CD14-positive monocyte (primary cell): ENCODE data around the gene MESD. TPM values are rescaled to one million over a fixed set of nuclear protein-coding genes. Genes with fewer than 3 reads are reported as not detected.
A peak's percentile ranks its signal among the peaks of the same experiment; 100 is the strongest.

Experiments
- DNase-seq, 3 donors: peaks; one replicate each; pipeline ENCODE4 v3.0.0-alpha.2; 2011 to 2022
- H2AFZ ChIP-seq: 2 replicates; pipeline ENCODE4 v1.6.0; 2012; ENCODE audit warnings: mild to moderate bottlenecking, low read depth, low read length, inconsistent platforms; ENCODE audit not compliant: insufficient read depth, poor library complexity, severe bottlenecking
- H3K27ac ChIP-seq, 2 donors: 1 replicate in 1 of 2; 2 replicates in 1 of 2; pipeline ENCODE4 v1.5.1; 2012 to 2013; ENCODE audit warnings: low read length in 2 of 2, control low read depth in 1 of 2, inconsistent platforms in 1 of 2, low read depth in 1 of 2, mild to moderate bottlenecking in 1 of 2
- H3K27me3 ChIP-seq, 2 donors: one replicate each; pipeline versions ENCODE4 v1.6.0 to v1.6.1; 2011 to 2013; ENCODE audit warnings: low read length in 2 of 2; ENCODE audit not compliant: control insufficient read depth in 2 of 2, insufficient read depth in 2 of 2
- H3K36me3 ChIP-seq, 2 donors: replicated peaks in 1 of 2; 1 replicate in 1 of 2; 2 replicates in 1 of 2; pipeline versions ENCODE4 v1.5.1 to v1.6.1; 2012 to 2013; ENCODE audit warnings: low read length in 2 of 2, control low read depth in 1 of 2, inconsistent platforms in 1 of 2, mild to moderate bottlenecking in 1 of 2; ENCODE audit not compliant: insufficient read depth in 2 of 2, control insufficient read depth in 1 of 2
- H3K4me1 ChIP-seq, 2 donors: 1 replicate in 1 of 2; 2 replicates in 1 of 2; pipeline versions ENCODE4 v1.5.1 to v1.6.1; 2012 to 2013; ENCODE audit warnings: low read length in 2 of 2, control low read depth in 1 of 2, inconsistent platforms in 1 of 2, mild to moderate bottlenecking in 1 of 2, moderate library complexity in 1 of 2; ENCODE audit not compliant: insufficient read depth in 2 of 2, control insufficient read depth in 1 of 2
- H3K4me2 ChIP-seq: replicated peaks from 2 replicates; pipeline ENCODE3; 2012; ENCODE audit warnings: low read length, moderate library complexity, mild to moderate bottlenecking; ENCODE audit not compliant: poor library complexity, severe bottlenecking; ENCODE audit errors: extremely low read depth
- H3K4me3 ChIP-seq, 3 experiments: fragments of 200-600 bp in 1 of 3; sonication (generic) in 1 of 3; replicated peaks in 1 of 3; 1 replicate in 2 of 3; 2 replicates in 1 of 3; pipeline ENCODE4 v1.5.1; 2011 to 2013; ENCODE audit warnings: low read length in 3 of 3, mild to moderate bottlenecking in 3 of 3, control low read depth in 2 of 3, low read depth in 2 of 3, inconsistent platforms in 1 of 3, moderate library complexity in 1 of 3
- H3K79me2 ChIP-seq: 2 replicates; pipeline ENCODE4 v1.6.0; 2012; ENCODE audit warnings: mild to moderate bottlenecking, control low read depth, inconsistent platforms, low read length, moderate library complexity; ENCODE audit not compliant: insufficient read depth
- H3K9ac ChIP-seq: 2 replicates; pipeline ENCODE4 v1.6.0; 2017; ENCODE audit warnings: low read length, mild to moderate bottlenecking; ENCODE audit not compliant: insufficient read depth, poor library complexity, severe bottlenecking
- H3K9me3 ChIP-seq, 2 donors: replicated peaks in 1 of 2; 1 replicate in 1 of 2; 2 replicates in 1 of 2; pipeline versions ENCODE4 v1.5.1 to v1.6.1; 2012 to 2013; ENCODE audit warnings: low read length in 2 of 2, control low read depth in 1 of 2; ENCODE audit not compliant: control insufficient read depth in 1 of 2, insufficient read depth in 1 of 2
- H4K20me1 ChIP-seq: 2 replicates; pipeline ENCODE4 v1.6.0; 2012; ENCODE audit warnings: mild to moderate bottlenecking, low read length, control low read depth, moderate library complexity; ENCODE audit not compliant: insufficient read depth
- H3K27ac Mint-ChIP-seq, 7 donors: one replicate each; pipeline ENCODE4 v1.8.0; 2020; ENCODE audit warnings: mild to moderate bottlenecking in 7 of 7, mixed read lengths in 7 of 7, moderate library complexity in 6 of 7, inconsistent platforms in 2 of 7
- H3K27me3 Mint-ChIP-seq, 3 donors: one replicate each; pipeline ENCODE4 v1.8.0; 2021 to 2022; ENCODE audit warnings: low read depth in 3 of 3, mild to moderate bottlenecking in 3 of 3, mixed read lengths in 3 of 3, moderate library complexity in 3 of 3, inconsistent platforms in 1 of 3
- H3K36me3 Mint-ChIP-seq, 2 donors: one replicate each; pipeline ENCODE4 v1.8.0; 2020; ENCODE audit warnings: mixed read lengths in 2 of 2, inconsistent platforms in 1 of 2, mild to moderate bottlenecking in 1 of 2
- H3K4me1 Mint-ChIP-seq: one replicate; pipeline ENCODE4 v1.8.0; 2020; ENCODE audit warnings: mild to moderate bottlenecking, mixed read lengths
- H3K4me3 Mint-ChIP-seq, 2 donors: one replicate each; pipeline ENCODE4 v1.8.0; 2020; ENCODE audit warnings: mild to moderate bottlenecking in 2 of 2, mixed read lengths in 2 of 2, moderate library complexity in 1 of 2
- H3K9me3 Mint-ChIP-seq, 7 donors: one replicate each; pipeline ENCODE4 v1.8.0; 2020 to 2022; ENCODE audit warnings: mixed read lengths in 7 of 7, mild to moderate bottlenecking in 6 of 7, moderate library complexity in 6 of 7, inconsistent platforms in 2 of 7
- CTCF ChIP-seq: fragments of 200-600 bp; IDR thresholded peaks from one replicate; pipeline ENCODE4 v1.8.0; 2022; ENCODE audit warnings: antibody characterized with exemption, mild to moderate bottlenecking
- WGBS: methylation state at CpG from one replicate; pipeline ENCODE4 v1.1.5; 2013; ENCODE audit warnings: missing lambda C conversion rate; ENCODE audit not compliant: insufficient coverage; 5-methylcytosine and 5-hydroxymethylcytosine counted together
- intact Hi-C, 2 donors: fragments of 100-400 bp; cut with micrococcal nuclease; formaldehyde crosslinking; loops; one replicate each; pipeline versions ENCODE4 v1.15.0 to v1.15.1; 2023
- polyA plus RNA-seq, 3 donors: library from polyadenylated mRNA; depleted of rRNA in 1 of 3; unstranded in 2 of 3; stranded (reverse) in 1 of 3; fragments of 300-500 nt in 2 of 3; fragments of >200 nt in 1 of 3; fragmentation: Illumina TruSeq in 2 of 3; gene quantifications; 1 replicate in 2 of 3; 2 replicates in 1 of 3; pipeline ENCODE4 v1.2.3, GENCODE V29; 2012 to 2021

Gene MESD
- polyA plus RNA-seq, 3 donors: 5.6 to 15.7 (median 13.1) TPM

- peak overlapping the region; percentile 81 for H3K9ac ChIP-seq
- H3K36me3 ChIP-seq: no peaks in the 10 kb centered on the region
- peaks cover 46% of the 10 kb centered on the region for H3K79me2 ChIP-seq
- Mint-ChIP-seq H3K4me3 (peak overlapping the region; percentile 93 to 99), H3K36me3 (peaks cover 7 to 10% of the 10 kb centered on the region in 2 donors), H3K4me1 (peaks cover 64% of the 10 kb centered on the region), H3K27ac (peak overlapping the region; percentile 93 to 99 (median 96)), H3K9me3 (no peaks in the 10 kb centered on the region), H3K27me3 (peaks cover 0 to 5% (median under 1%) of the 10 kb centered on the region in 3 donors)
- no peaks in the 10 kb centered on the region for H3K27me3 ChIP-seq
- peak overlapping the region; percentile 87 for H3K4me2 ChIP-seq
- no peak for DNase-seq
- peak overlapping the region; percentile 80 to 85 for H3K27ac ChIP-seq
- peak overlapping the region; percentile 86 for H2AFZ ChIP-seq
- intact Hi-C loops: loop anchor here (5.0 to 10.0 kb wide), 2 partner anchors 33 to 46 kb away; no protein-coding TSS in a partner anchor
- no peaks in the 10 kb centered on the region for H3K9me3 ChIP-seq
- H3K4me1 ChIP-seq: peaks cover 62 to 65% of the 10 kb centered on the region in 2 donors
- TF ChIP-seq CTCF: no peak
- WGBS: 0% methylated on average over 6 of the region's 7 CpGs
- H3K4me3 ChIP-seq: peak overlapping the region; percentile 68 to 96 (median 87)
- peaks cover 5% of the 10 kb centered on the region for H4K20me1 ChIP-seq
Measured at GRCh38 chr15:80989081-80989517, 520 bp downstream of the MESD start.

GRCh38 chr15:80988148-80988796 is 1.3 kb downstream of the MESD start:
- peaks cover 68% of the 10 kb centered on the region for H3K4me1 Mint-ChIP-seq
- H3K27ac Mint-ChIP-seq: peak overlapping the region in 5 of 7 donors; percentile 50 to 99 (median 94)
- H3K9ac ChIP-seq: no peak overlapping the region
- H3K36me3 ChIP-seq: no peaks in the 10 kb centered on the region
- intact Hi-C loops: loop anchor here (5.0 to 10.0 kb wide), 2 partner anchors 34 to 47 kb away; no protein-coding TSS in a partner anchor
- H3K4me3 Mint-ChIP-seq: peak overlapping the region in 1 of 2 donors; percentile 54
- H3K79me2 ChIP-seq: peaks cover 54% of the 10 kb centered on the region
- DNase-seq: no peak
- no peak overlapping the region for H2AFZ ChIP-seq
- H3K27me3 Mint-ChIP-seq: peaks cover 0 to 5% (median 0%) of the 10 kb centered on the region in 3 donors
- TF ChIP-seq CTCF: no peak
- no peaks in the 10 kb centered on the region for H3K9me3 Mint-ChIP-seq
- H3K4me3 ChIP-seq: peak overlapping the region in 2 of 3 experiments; percentile 87 to 96
- WGBS: no CpG with 5 or more reads among the region's 8 CpGs
- H3K4me1 ChIP-seq: peaks cover 64 to 66% of the 10 kb centered on the region in 2 donors
- no peaks in the 10 kb centered on the region for H3K27me3 ChIP-seq
- H3K36me3 Mint-ChIP-seq: peaks cover 10 to 13% of the 10 kb centered on the region in 2 donors
- H4K20me1 ChIP-seq: peaks cover 5% of the 10 kb centered on the region
- peak overlapping the region; percentile 87 for H3K4me2 ChIP-seq
- no peak overlapping the region for H3K27ac ChIP-seq
- H3K9me3 ChIP-seq: no peaks in the 10 kb centered on the region
